GM19043 (cell line): ENCODE measurements around the gene MEGF9.
A peak's percentile ranks its signal among the peaks of the same experiment; 100 is the strongest.

Experiments
- ATAC-seq: cut with Tn5 transposase; IDR thresholded peaks from one replicate; pipeline ENCODE4 v1.9.1; 2021; ENCODE audit warnings: low read depth; ENCODE audit not compliant: unreplicated experiment

The MEGF9 gene

GRCh38 chr9:120708526-120709224 lies 5.6 kb downstream of the MEGF9 start:
- ATAC-seq: no peak

GRCh38 chr9:120707170-120707569 lies 7.1 kb downstream of the MEGF9 start:
- no peak for ATAC-seq

GRCh38 chr9:120705174-120705573 lies 9.1 kb downstream of the MEGF9 start:
- ATAC-seq: no peak

GRCh38 chr9:120702075-120702474 lies 12.2 kb downstream of the MEGF9 start:
- no peak for ATAC-seq

GRCh38 chr9:120701248-120701647 lies 13.0 kb downstream of the MEGF9 start:
- no peak for ATAC-seq

GRCh38 chr9:120698766-120699165 lies 15.5 kb downstream of the MEGF9 start:
- no peak for ATAC-seq

GRCh38 chr9:120697448-120697847 lies 16.8 kb downstream of the MEGF9 start:
- no peak for ATAC-seq

GRCh38 chr9:120696551-120697230 lies 17.6 kb downstream of the MEGF9 start:
- no peak for ATAC-seq

GRCh38 chr9:120694559-120694958 lies 19.7 kb downstream of the MEGF9 start:
- ATAC-seq: no peak

- ATAC-seq: peak; percentile 67
These were observed 20.6 kb downstream of the MEGF9 start for GRCh38 chr9:120693700-120694008.

GRCh38 chr9:120692901-120693699 lies 21.2 kb downstream of the MEGF9 start:
- ATAC-seq: peak; percentile 48

GRCh38 chr9:120690372-120690771 lies 23.9 kb downstream of the MEGF9 start:
- no peak for ATAC-seq

- no peak for ATAC-seq
These were observed 24.4 kb downstream of the MEGF9 start for GRCh38 chr9:120689860-120690259.

GRCh38 chr9:120688758-120689157 lies 25.5 kb downstream of the MEGF9 start:
- ATAC-seq: no peak

GRCh38 chr9:120683150-120683549 lies 31.1 kb downstream of the MEGF9 start:
- no peak for ATAC-seq

- ATAC-seq: no peak
These were observed 33.1 kb downstream of the MEGF9 start for GRCh38 chr9:120681121-120681520.

GRCh38 chr9:120680579-120680978 lies 33.7 kb downstream of the MEGF9 start:
- ATAC-seq: no peak

GRCh38 chr9:120680161-120680560 lies 34.1 kb downstream of the MEGF9 start:
- no peak for ATAC-seq

- ATAC-seq: no peak
These were observed 36.3 kb downstream of the MEGF9 start for GRCh38 chr9:120677965-120678364.

GRCh38 chr9:120676767-120677402 lies 37.4 kb downstream of the MEGF9 start:
- ATAC-seq: no peak

- ATAC-seq: no peak
These were observed 45.9 kb downstream of the MEGF9 start for GRCh38 chr9:120668399-120668798.
